ENCODE results near the gene PLAC1.

PLAC1 gene

GRCh38 chrX:134671294-134671693 lies 13.0 kb upstream of the PLAC1 start:
- Histone ChIP-seq H3K27me3 (replicated peaks in 2 of 5; ENCODE audit: control insufficient read depth in 4 of 5, insufficient read depth in 5 of 5, low read length in 4 of 5) (no peaks in the 10 kb centered on the region), H3K9me3 (ENCODE audit: control extremely low read depth in 1 of 5, control insufficient read depth in 4 of 5, insufficient read depth in 2 of 5, low read depth in 1 of 5, low read length in 4 of 5) (no peaks in the 10 kb centered on the region), H3K4me1 (ENCODE audit: control extremely low read depth in 1 of 4, control insufficient read depth in 4 of 4, insufficient read depth in 4 of 4, low read length in 3 of 4) (peaks cover 0 to 9% (median 0%) of the 10 kb centered on the region in 4 experiments), H3K4me3 (ENCODE audit: control insufficient read depth in 1 of 7, extremely low read depth in 1 of 7, insufficient read depth in 4 of 7, low read depth in 2 of 7, low read length in 6 of 7) (no peak overlapping the region), H3K27ac (ENCODE audit: insufficient read depth in 1 of 2, low read depth in 1 of 2, low read length in 2 of 2, poor library complexity in 1 of 2, severe bottlenecking in 2 of 2) (no peak overlapping the region), H3K36me3 (ENCODE audit: control insufficient read depth in 4 of 4, insufficient read depth in 4 of 4, low read length in 3 of 4) (no peaks in the 10 kb centered on the region)
- CTCF ChIA-PET = no interaction called here
- peak; percentile 32 to 86 (median 70) for DNase-seq
- WGBS (ENCODE audit: insufficient coverage) = 40% methylated on average over 1 of the region's 6 CpGs
- POLR2A ChIA-PET = no interaction called here

GRCh38 chrX:134670134-134670924 lies 12.1 kb upstream of the PLAC1 start:
- no peak for DNase-seq
- WGBS (ENCODE audit: insufficient coverage) = no CpG with 5 or more reads among the region's 1 CpG
- Histone ChIP-seq H3K9me3 (ENCODE audit: control extremely low read depth in 1 of 5, control insufficient read depth in 4 of 5, insufficient read depth in 2 of 5, low read depth in 1 of 5, low read length in 4 of 5) (no peaks in the 10 kb centered on the region), H3K27me3 (replicated peaks in 2 of 5; ENCODE audit: control insufficient read depth in 4 of 5, insufficient read depth in 5 of 5, low read length in 4 of 5) (no peaks in the 10 kb centered on the region), H3K4me3 (ENCODE audit: control insufficient read depth in 1 of 7, extremely low read depth in 1 of 7, insufficient read depth in 4 of 7, low read depth in 2 of 7, low read length in 6 of 7) (no peak overlapping the region), H3K27ac (ENCODE audit: insufficient read depth in 1 of 2, low read depth in 1 of 2, low read length in 2 of 2, poor library complexity in 1 of 2, severe bottlenecking in 2 of 2) (no peak overlapping the region), H3K36me3 (ENCODE audit: control insufficient read depth in 4 of 4, insufficient read depth in 4 of 4, low read length in 3 of 4) (no peaks in the 10 kb centered on the region), H3K4me1 (ENCODE audit: control extremely low read depth in 1 of 4, control insufficient read depth in 4 of 4, insufficient read depth in 4 of 4, low read length in 3 of 4) (peaks cover 0 to 9% (median 0%) of the 10 kb centered on the region in 4 experiments)
- CTCF ChIA-PET = no interaction called here
- POLR2A ChIA-PET = no interaction called here

GRCh38 chrX:134669378-134670098 lies 11.3 kb upstream of the PLAC1 start:
- Histone ChIP-seq H3K27me3 (replicated peaks in 2 of 5; ENCODE audit: control insufficient read depth in 4 of 5, insufficient read depth in 5 of 5, low read length in 4 of 5) (no peaks in the 10 kb centered on the region), H3K4me1 (ENCODE audit: control extremely low read depth in 1 of 4, control insufficient read depth in 4 of 4, insufficient read depth in 4 of 4, low read length in 3 of 4) (peaks cover 0 to 9% (median 0%) of the 10 kb centered on the region in 4 experiments), H3K36me3 (ENCODE audit: control insufficient read depth in 4 of 4, insufficient read depth in 4 of 4, low read length in 3 of 4) (no peaks in the 10 kb centered on the region), H3K27ac (ENCODE audit: insufficient read depth in 1 of 2, low read depth in 1 of 2, low read length in 2 of 2, poor library complexity in 1 of 2, severe bottlenecking in 2 of 2) (no peak overlapping the region), H3K4me3 (ENCODE audit: control insufficient read depth in 1 of 7, extremely low read depth in 1 of 7, insufficient read depth in 4 of 7, low read depth in 2 of 7, low read length in 6 of 7) (no peak overlapping the region), H3K9me3 (ENCODE audit: control extremely low read depth in 1 of 5, control insufficient read depth in 4 of 5, insufficient read depth in 2 of 5, low read depth in 1 of 5, low read length in 4 of 5) (no peaks in the 10 kb centered on the region)
- no peak for DNase-seq
- 87% methylated on average over 12 of the region's 14 CpGs for WGBS (ENCODE audit: insufficient coverage)
- ChIA-PET CTCF (no interaction called here), POLR2A (no interaction called here)

GRCh38 chrX:134664202-134664601 lies 5.9 kb upstream of the PLAC1 start:
- Histone ChIP-seq H3K27me3 (replicated peaks in 2 of 5; ENCODE audit: control insufficient read depth in 4 of 5, insufficient read depth in 5 of 5, low read length in 4 of 5) (peaks cover 0 to 2% (median 0%) of the 10 kb centered on the region in 5 experiments), H3K4me3 (ENCODE audit: control insufficient read depth in 1 of 7, extremely low read depth in 1 of 7, insufficient read depth in 4 of 7, low read depth in 2 of 7, low read length in 6 of 7) (no peak overlapping the region), H3K4me1 (ENCODE audit: control extremely low read depth in 1 of 4, control insufficient read depth in 4 of 4, insufficient read depth in 4 of 4, low read length in 3 of 4) (peaks cover 0 to 12% (median 8%) of the 10 kb centered on the region in 4 experiments), H3K9me3 (ENCODE audit: control extremely low read depth in 1 of 5, control insufficient read depth in 4 of 5, insufficient read depth in 2 of 5, low read depth in 1 of 5, low read length in 4 of 5) (no peaks in the 10 kb centered on the region), H3K27ac (ENCODE audit: insufficient read depth in 1 of 2, low read depth in 1 of 2, low read length in 2 of 2, poor library complexity in 1 of 2, severe bottlenecking in 2 of 2) (no peak overlapping the region), H3K36me3 (ENCODE audit: control insufficient read depth in 4 of 4, insufficient read depth in 4 of 4, low read length in 3 of 4) (no peaks in the 10 kb centered on the region)
- WGBS (ENCODE audit: insufficient coverage) = 80% methylated on average over 1 of the region's 1 CpG
- no peak for DNase-seq
- POLR2A ChIA-PET = no interaction called here
- CTCF ChIA-PET = no interaction called here

- H3K27me3 ChIP-seq (replicated peaks in 2 of 5; ENCODE audit: control insufficient read depth in 4 of 5, insufficient read depth in 5 of 5, low read length in 4 of 5) = peaks cover 0 to 4% (median 0%) of the 10 kb centered on the region in 5 experiments
- 60% methylated on average over 3 of the region's 4 CpGs for WGBS (ENCODE audit: insufficient coverage)
- H3K4me3 ChIP-seq (ENCODE audit: control insufficient read depth in 1 of 7, extremely low read depth in 1 of 7, insufficient read depth in 4 of 7, low read depth in 2 of 7, low read length in 6 of 7) = no peak overlapping the region
- no peaks in the 10 kb centered on the region for H3K9me3 ChIP-seq (ENCODE audit: control extremely low read depth in 1 of 5, control insufficient read depth in 4 of 5, insufficient read depth in 2 of 5, low read depth in 1 of 5, low read length in 4 of 5)
- no peaks in the 10 kb centered on the region for H3K36me3 ChIP-seq (ENCODE audit: control insufficient read depth in 4 of 4, insufficient read depth in 4 of 4, low read length in 3 of 4)
- H3K27ac ChIP-seq (ENCODE audit: insufficient read depth in 1 of 2, low read depth in 1 of 2, low read length in 2 of 2, poor library complexity in 1 of 2, severe bottlenecking in 2 of 2) = no peak overlapping the region
- peak in 2 of 3 donors; percentile 10 to 13 for DNase-seq
- CTCF ChIA-PET = no interaction called here
- POLR2A ChIA-PET = no interaction called here
- peaks cover 0 to 12% (median 8%) of the 10 kb centered on the region in 4 experiments for H3K4me1 ChIP-seq (ENCODE audit: control extremely low read depth in 1 of 4, control insufficient read depth in 4 of 4, insufficient read depth in 4 of 4, low read length in 3 of 4)
Observed at GRCh38 chrX:134661295-134661694, 3.0 kb upstream of the PLAC1 start.

- WGBS (ENCODE audit: insufficient coverage) = no CpG with 5 or more reads among the region's 1 CpG
- CTCF ChIA-PET = no interaction called here
- H3K36me3 ChIP-seq (ENCODE audit: control insufficient read depth in 4 of 4, insufficient read depth in 4 of 4, low read length in 3 of 4) = no peaks in the 10 kb centered on the region
- POLR2A ChIA-PET = no interaction called here
- no peak for DNase-seq
- H3K4me3 ChIP-seq (ENCODE audit: control insufficient read depth in 1 of 7, extremely low read depth in 1 of 7, insufficient read depth in 4 of 7, low read depth in 2 of 7, low read length in 6 of 7) = no peak overlapping the region
- H3K27me3 ChIP-seq (replicated peaks in 2 of 5; ENCODE audit: control insufficient read depth in 4 of 5, insufficient read depth in 5 of 5, low read length in 4 of 5) = peaks cover 0 to 4% (median 0%) of the 10 kb centered on the region in 5 experiments
- H3K4me1 ChIP-seq (ENCODE audit: control extremely low read depth in 1 of 4, control insufficient read depth in 4 of 4, insufficient read depth in 4 of 4, low read length in 3 of 4) = peaks cover 0 to 12% (median 8%) of the 10 kb centered on the region in 4 experiments
- H3K9me3 ChIP-seq (ENCODE audit: control extremely low read depth in 1 of 5, control insufficient read depth in 4 of 5, insufficient read depth in 2 of 5, low read depth in 1 of 5, low read length in 4 of 5) = no peaks in the 10 kb centered on the region
- no peak overlapping the region for H3K27ac ChIP-seq (ENCODE audit: insufficient read depth in 1 of 2, low read depth in 1 of 2, low read length in 2 of 2, poor library complexity in 1 of 2, severe bottlenecking in 2 of 2)
Observed at GRCh38 chrX:134660627-134661026, 2.4 kb upstream of the PLAC1 start.

- no peak for DNase-seq
- WGBS (ENCODE audit: insufficient coverage) = no CpG with 5 or more reads among the region's 1 CpG
- no peaks in the 10 kb centered on the region for H3K9me3 ChIP-seq (ENCODE audit: control extremely low read depth in 1 of 5, control insufficient read depth in 4 of 5, insufficient read depth in 2 of 5, low read depth in 1 of 5, low read length in 4 of 5)
- ChIA-PET POLR2A (no interaction called here), CTCF (interaction anchor here (0.6 kb wide), 1 partner anchor 1605 kb away, joined by 4 read pairs; no protein-coding TSS in a partner anchor)
- H3K4me1 ChIP-seq (ENCODE audit: control extremely low read depth in 1 of 4, control insufficient read depth in 4 of 4, insufficient read depth in 4 of 4, low read length in 3 of 4) = peaks cover 0 to 12% (median 8%) of the 10 kb centered on the region in 4 experiments
- no peak overlapping the region for H3K27ac ChIP-seq (ENCODE audit: insufficient read depth in 1 of 2, low read depth in 1 of 2, low read length in 2 of 2, poor library complexity in 1 of 2, severe bottlenecking in 2 of 2)
- no peaks in the 10 kb centered on the region for H3K36me3 ChIP-seq (ENCODE audit: control insufficient read depth in 4 of 4, insufficient read depth in 4 of 4, low read length in 3 of 4)
- no peak overlapping the region for H3K4me3 ChIP-seq (ENCODE audit: control insufficient read depth in 1 of 7, extremely low read depth in 1 of 7, insufficient read depth in 4 of 7, low read depth in 2 of 7, low read length in 6 of 7)
- peaks cover 0 to 4% (median 0%) of the 10 kb centered on the region in 5 experiments for H3K27me3 ChIP-seq (replicated peaks in 2 of 5; ENCODE audit: control insufficient read depth in 4 of 5, insufficient read depth in 5 of 5, low read length in 4 of 5)
Observed at GRCh38 chrX:134659761-134660160, 1.5 kb upstream of the PLAC1 start.
